Mammary epithelial cell (primary cell): ENCODE data around the gene C12orf76.

ENCODE experiments used
- EZH2 ChIP-seq: IDR thresholded peaks from 2 replicates; pipeline ENCODE4 v1.6.1; 2012; ENCODE audit warnings: low read length, inconsistent platforms, borderline replicate concordance
- TF ChIP-seq, protein P1 (sequence below), 2 donors: IDR thresholded peaks in 1 of 2; conservative IDR thresholded peaks in 1 of 2; 2 replicates each; pipeline ENCODE4 v1.5.1; 2011 to 2012; ENCODE audit warnings: inconsistent platforms in 2 of 2, low read length in 2 of 2, mild to moderate bottlenecking in 2 of 2, control low read depth in 1 of 2, low read depth in 1 of 2; ENCODE audit not compliant: insufficient read depth in 1 of 2; ENCODE audit errors: extremely low read depth in 1 of 2

GRCh38 chr12:109996483-109996853, 51.9 kb downstream of the C12orf76 start:
- TF ChIP-seq, protein P1, sequence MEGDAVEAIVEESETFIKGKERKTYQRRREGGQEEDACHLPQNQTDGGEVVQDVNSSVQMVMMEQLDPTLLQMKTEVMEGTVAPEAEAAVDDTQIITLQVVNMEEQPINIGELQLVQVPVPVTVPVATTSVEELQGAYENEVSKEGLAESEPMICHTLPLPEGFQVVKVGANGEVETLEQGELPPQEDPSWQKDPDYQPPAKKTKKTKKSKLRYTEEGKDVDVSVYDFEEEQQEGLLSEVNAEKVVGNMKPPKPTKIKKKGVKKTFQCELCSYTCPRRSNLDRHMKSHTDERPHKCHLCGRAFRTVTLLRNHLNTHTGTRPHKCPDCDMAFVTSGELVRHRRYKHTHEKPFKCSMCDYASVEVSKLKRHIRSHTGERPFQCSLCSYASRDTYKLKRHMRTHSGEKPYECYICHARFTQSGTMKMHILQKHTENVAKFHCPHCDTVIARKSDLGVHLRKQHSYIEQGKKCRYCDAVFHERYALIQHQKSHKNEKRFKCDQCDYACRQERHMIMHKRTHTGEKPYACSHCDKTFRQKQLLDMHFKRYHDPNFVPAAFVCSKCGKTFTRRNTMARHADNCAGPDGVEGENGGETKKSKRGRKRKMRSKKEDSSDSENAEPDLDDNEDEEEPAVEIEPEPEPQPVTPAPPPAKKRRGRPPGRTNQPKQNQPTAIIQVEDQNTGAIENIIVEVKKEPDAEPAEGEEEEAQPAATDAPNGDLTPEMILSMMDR (conservative IDR thresholded peaks at IDR 0.05 in 1 of 2, IDR thresholded peaks at IDR 0.05 in 1 of 2; ENCODE audit: extremely low read depth in 1 of 2, insufficient read depth in 1 of 2, low read depth in 1 of 2, low read length in 2 of 2), result no peak
- no peak for TF ChIP-seq EZH2
